NCI-H1092 (cell line): ENCODE data around the gene TMEM86A.

Experiments
- DNase-seq: peaks from one replicate; lab custom pipeline; 2025; lab: John Stamatoyannopoulos, UW

The TMEM86A gene

GRCh38 chr11:18726040-18726439 lies 27.5 kb downstream of the TMEM86A start, which contains the start of gene IGSF22:
TSS of gene IGSF22 (minus strand) at chr11:18726188. CDS start at chr11:18724236, 1,952 bp downstream.
- no peak for DNase-seq

DNA sequence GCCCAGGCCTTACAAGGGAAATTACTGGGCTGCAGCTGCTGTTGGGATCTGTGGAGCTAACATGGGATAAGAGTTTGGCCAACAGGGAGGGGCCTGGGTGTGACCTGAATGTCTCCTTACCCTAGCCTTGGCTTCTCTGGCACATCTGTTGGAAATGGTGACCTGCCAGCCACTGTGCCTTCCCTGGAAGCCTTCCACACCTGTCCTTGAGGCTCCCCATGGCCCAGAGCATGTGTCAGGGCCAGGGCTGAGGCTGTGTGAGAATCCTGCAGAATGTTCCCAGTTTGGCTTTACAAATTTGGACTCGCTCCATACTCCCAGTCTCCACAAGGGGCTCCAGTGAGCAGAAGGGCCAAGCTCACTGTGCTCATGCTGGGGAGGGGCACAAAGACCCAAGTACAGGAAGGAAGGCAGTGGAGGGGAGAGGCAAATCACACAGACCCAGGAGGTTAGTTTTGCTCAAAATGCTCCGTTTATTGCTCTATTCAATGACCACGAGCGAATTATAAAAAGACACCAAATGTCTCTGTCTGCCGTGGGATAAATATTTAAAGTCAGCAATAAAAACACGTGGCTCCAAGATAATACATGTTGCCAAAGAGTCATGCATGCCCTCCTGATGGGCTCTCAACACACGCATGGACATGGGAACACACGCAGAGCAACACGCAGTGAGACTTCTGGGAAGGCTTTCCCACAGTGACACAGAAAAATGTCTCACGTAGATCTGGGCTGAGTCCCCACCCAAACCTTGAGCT lies 29.1 kb downstream of the TMEM86A start:
- DNase-seq, result no peak

DNA sequence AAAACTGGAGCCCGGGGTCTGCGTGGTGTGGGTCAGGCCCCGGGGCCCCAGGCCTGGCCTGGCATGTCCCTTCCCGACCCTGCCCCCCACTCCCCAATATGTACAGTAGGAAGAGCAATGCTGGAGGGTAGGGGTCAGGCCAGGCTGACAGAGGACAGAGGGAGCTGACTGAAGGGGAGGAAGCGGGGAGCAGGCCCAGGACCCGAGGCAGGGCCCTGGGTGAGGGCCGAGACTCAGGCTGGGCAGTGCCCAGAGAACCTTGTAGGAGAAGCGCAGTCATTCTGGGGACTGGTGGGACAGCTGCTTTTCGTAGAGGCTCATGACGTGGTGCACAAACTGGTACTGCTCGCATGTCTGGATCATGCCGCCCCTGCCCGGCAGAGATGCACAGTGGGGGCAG lies 30.1 kb downstream of the TMEM86A start:
- no peak for DNase-seq

DNA sequence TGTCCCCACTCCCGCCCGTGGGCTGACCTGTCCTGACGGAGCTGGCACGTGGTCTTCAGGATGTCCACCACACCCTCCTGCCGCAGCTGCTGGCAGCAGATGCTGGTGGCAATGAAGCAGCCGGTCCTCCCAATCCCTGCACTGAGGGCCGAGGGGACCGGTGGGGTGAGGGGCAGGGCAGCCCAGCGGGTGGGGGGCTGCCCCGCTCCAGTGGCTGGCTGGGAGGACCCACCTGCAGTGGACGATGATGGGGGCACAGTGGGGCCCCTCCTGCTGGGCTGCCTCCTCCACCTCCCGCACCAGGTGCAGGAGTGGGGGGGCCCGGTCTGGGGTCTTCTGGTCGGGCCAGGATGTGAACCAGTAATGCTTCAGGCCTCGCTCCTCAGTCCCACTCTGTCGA lies 30.8 kb downstream of the TMEM86A start:
- no peak for DNase-seq

- DNase-seq, result no peak
Measured at GRCh38 chr11:18730020-18730419, 31.4 kb downstream of the TMEM86A start.

DNA sequence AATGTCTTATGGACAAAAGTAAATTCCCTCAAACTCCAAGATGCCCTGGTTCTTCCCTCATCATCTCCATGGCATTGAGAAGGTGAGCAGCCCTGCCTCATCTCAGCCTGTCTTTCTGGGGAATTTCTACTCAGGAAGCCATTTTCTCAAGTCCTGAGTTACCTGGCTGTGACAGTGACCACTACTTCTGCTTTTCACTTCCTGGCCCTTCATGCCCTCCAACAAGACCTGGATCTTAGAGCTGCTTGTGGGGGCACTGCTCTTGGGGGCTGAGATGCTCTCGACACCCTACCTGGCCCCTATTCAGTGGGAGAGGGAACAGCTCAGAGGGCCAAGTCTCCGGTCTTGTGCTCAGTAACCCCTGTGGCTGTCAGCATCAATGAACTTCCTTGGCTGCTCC lies 32.9 kb downstream of the TMEM86A start:
- no peak for DNase-seq

GRCh38 chr11:18731949-18732821 lies 33.6 kb downstream of the TMEM86A start:
- DNase-seq, result no peak

DNA sequence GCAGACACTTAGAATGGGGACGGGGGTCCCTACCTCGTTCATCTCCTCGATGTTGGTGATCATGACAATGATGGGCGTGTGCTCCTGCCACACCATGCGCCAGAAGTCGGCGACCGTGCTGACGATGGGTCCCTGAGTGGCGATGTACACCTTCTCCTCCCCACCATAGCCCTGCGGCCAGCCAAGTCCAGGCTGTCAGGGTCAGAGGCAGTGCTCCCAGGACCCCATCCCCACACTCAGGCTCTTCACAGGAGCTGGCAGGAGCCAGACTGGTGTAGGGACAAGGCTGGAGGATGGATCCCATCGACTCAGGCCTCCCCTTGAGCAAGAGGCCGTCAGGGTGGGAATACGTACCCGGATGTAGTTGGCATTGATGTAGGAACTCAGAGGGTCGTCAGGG lies 34.6 kb downstream of the TMEM86A start:
- DNase-seq, result no peak

DNA sequence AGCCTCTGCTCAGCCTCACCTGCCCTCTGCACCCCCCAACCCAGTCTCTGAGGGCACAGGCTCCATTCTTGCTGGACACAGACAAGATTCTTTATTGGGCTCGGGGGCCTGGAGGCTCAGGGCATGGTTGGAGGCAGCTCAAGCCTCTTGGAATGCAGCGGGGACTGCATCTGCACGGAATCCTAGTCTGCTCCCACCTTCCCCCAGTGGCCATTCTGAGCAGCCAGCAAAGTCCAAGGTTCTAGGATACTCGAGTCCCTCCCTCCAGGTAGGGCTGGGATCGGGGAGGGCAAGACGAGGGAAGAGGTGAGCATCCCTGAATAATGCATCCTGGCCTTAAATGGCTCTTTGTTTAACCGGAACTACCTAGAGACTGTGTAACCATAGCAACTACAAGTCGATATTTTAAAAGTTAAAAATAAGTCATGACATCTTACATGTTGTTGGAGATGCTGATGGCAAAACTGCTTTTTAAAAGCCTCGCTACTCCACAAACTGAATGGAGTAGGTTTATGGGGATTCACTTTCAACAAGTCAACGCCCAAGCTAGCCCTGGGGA lies 38.1 kb downstream of the TMEM86A start:
- no peak for DNase-seq

DNA sequence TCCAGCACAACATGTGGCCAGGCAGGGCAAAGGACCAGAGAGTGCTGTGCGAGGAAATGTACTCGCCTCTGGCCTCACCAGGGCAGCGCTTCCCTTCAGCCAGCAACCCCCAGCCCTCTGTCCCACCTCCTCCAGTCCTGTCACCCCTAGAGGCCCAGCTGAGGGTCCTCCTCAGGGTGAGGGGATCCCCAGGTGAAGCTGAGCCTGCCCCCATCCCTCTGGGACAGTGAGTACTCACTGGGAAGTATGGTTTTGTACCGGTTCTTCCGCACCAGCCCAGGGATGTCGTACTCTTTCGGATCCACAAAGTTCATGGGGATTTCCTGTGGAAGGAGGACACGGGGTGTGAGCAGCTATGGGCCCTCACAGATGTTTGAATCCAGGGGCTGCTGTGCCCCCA lies 39.1 kb downstream of the TMEM86A start:
- no peak for DNase-seq

DNA sequence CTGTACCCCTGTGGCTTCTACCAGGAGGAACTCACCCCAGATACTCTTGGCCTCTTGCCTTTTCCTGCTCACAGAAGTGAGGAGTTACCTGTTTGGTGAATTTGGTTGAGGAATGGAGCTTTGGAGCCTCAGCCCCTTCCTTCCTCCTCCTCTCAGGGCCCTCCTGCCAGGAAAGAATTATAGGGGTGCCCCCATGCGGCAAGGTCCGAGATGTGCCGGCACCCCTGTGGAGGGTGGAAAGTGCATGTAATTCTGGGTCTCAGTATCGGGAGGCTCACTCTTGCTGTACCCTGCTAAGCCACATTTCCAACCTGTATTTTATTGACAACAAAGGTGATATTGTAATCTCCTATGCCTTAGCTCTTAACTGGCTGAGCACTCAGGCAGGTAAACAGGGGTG lies 41.1 kb downstream of the TMEM86A start:
- DNase-seq, result no peak

DNA sequence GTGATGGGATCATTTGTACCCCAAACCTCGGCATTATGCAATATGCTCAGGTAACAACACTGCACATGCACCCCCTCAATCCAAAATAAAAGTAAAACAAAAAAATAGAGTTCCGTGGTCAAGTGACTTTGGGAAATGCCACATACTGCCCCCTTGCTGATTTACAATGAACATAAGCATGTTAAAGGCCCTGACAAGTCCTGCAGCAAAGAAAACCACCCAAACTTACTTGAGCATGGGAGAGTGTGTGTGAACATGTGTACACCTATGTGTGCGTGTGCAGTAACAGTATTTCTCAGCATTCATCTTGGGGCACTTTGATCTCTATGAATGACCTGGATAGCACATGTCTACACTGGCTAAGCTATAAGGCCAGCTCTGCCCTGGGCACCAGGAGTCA lies 43.2 kb downstream of the TMEM86A start:
- DNase-seq, result no peak

DNA sequence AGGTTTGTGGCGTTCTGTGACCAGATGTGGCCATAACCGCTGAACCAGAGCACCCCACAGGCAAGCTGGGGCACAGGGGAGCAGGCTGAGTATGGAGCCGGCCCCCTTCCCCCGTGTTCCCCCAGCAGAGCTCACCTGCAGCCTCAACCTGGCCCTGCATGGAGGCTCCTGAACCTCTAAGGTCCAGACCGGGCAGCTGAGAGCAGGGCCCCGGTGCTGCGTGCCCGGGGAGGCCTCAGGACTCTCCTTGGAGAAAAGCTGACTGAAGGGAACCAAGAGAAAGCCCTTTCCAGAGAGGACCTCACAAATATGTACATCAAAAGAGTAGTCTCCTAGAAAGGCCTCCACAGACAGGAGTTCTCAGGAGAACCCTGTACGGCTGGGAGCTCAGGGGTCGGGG lies 44.8 kb downstream of the TMEM86A start:
- DNase-seq, result no peak

DNA sequence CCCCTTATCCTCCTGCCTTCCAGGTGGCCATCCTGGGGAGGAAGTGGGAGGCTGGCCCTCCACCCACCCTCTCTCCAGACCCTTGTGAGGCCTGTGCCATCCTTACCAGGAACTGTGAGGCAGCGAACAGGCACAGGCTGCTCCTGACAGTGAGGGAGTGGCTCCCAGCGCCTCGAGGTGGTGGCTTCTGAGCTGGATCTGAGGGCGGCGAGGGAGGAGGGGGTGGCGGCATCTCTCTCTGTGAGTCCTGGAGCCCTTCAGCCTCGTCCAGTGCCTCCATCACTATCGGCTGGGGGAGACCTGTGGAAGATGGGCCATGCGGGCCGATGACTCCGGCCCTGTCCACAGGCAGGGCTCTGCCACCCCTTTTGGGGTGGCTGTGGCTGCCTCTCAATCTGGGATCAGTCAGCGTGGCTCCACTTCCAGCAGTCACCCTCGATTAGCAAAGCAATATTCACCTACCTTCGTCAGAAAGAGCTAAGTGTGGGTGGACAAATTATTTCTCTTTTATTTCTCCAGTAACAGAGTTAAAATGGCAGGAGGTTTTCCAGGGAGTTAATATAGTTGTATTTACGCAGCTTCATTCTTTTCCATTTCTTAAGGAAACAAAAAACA lies 45.4 kb downstream of the TMEM86A start:
- no peak for DNase-seq

GRCh38 chr11:18745251-18745650 lies 46.7 kb downstream of the TMEM86A start:
- DNase-seq, result no peak

GRCh38 chr11:18748766-18749365 lies 50.3 kb downstream of the TMEM86A start:
- DNase-seq, result no peak

- no peak for DNase-seq
Measured at GRCh38 chr11:18749681-18750319, 51.2 kb downstream of the TMEM86A start.

GRCh38 chr11:18750944-18751343 lies 52.4 kb downstream of the TMEM86A start:
- no peak for DNase-seq

GRCh38 chr11:18752502-18752901 lies 53.9 kb downstream of the TMEM86A start:
- DNase-seq, result no peak

DNA sequence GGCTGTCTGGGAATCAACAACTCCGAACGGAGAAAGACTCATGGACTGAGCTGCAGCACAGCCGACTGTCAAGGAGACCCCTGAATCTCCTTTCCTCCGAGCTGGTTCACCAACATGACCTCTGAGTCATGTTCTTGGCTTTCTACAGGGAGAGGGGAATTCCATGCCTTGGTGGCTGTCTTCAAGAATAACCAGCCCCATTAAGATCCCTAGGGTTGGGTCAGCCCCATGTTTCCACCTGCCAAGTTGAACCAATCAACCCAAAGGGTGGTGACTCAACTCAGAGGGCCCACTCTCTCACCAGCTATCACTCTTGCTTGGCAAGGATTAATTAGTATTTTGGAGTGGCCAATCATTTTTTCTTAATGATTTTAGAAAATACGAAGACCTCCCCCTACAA lies 55.7 kb downstream of the TMEM86A start:
- DNase-seq, result no peak
